ENCODE measurements around the gene MRPL51.

DNA sequence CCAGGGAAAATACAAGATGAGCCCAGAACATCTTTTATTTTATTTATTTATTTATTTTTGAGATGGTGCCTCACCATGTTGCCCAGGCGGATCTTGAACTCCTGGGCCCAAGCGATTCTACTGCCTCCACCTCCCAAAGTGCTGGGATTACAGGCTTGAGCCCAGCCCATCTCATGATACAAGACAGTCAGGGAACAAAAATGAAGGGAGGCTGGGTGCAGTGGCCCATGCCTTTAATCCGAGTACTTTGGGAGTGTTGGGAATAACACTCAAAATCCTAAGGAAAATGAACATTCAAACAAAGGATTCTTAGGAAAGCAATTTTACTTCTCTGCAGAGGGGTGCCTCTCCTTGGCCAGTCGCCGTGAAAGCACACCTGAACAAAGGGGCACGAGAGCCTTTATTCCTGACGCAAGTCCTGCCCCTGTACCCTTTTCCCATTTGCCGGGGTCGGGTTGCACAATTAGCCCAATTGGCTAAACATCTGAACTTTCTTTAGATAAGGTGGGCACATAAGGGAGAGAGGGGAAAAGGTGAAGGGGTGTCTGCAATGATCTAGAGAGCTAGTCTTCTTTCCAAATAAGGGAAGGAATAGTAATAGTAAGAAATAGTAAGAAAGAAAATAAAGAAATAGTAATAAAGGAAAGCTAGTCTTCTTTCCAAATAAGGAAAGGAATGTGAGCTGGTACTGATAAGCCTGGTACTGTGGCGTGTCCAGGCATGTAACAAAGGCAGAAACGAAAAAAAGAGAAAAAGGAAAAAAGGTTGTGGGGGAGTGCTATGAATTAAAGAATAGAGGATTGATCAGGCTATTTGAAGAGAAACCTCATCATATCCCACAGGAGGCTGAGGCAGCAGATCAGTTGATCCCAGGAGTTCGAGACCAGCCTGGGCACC, 14.3 kb upstream of the MRPL51 start:
- TF ChIP-seq POLR2AphosphoS5 (IDR thresholded peaks at IDR 0.05; ENCODE audit: low read depth, low read length) (no peak), ZFX (IDR thresholded peaks at IDR 0.05) (no peak), EGR1 (IDR thresholded peaks at IDR 0.05; ENCODE audit: low read depth) (no peak), POLR2A (IDR thresholded peaks at IDR 0.05; ENCODE audit: borderline replicate concordance, extremely low read depth, insufficient read depth, insufficient read length) (no peak), FOSL1 (IDR thresholded peaks at IDR 0.05; ENCODE audit: low read depth) (no peak), EZH2 (IDR thresholded peaks at IDR 0.05) (no peak), SRF (IDR thresholded peaks at IDR 0.05; ENCODE audit: low read depth) (0 out of 2 replicates have a peak, but pooled peaks have one; percentile 13), TCF7L2 (IDR thresholded peaks at IDR 0.05; ENCODE audit: borderline replicate concordance, extremely low read depth, insufficient read depth, insufficient read length) (no peak), SP1 (IDR thresholded peaks at IDR 0.05; ENCODE audit: low read depth) (no peak)
- TF ChIP-seq, protein P1, sequence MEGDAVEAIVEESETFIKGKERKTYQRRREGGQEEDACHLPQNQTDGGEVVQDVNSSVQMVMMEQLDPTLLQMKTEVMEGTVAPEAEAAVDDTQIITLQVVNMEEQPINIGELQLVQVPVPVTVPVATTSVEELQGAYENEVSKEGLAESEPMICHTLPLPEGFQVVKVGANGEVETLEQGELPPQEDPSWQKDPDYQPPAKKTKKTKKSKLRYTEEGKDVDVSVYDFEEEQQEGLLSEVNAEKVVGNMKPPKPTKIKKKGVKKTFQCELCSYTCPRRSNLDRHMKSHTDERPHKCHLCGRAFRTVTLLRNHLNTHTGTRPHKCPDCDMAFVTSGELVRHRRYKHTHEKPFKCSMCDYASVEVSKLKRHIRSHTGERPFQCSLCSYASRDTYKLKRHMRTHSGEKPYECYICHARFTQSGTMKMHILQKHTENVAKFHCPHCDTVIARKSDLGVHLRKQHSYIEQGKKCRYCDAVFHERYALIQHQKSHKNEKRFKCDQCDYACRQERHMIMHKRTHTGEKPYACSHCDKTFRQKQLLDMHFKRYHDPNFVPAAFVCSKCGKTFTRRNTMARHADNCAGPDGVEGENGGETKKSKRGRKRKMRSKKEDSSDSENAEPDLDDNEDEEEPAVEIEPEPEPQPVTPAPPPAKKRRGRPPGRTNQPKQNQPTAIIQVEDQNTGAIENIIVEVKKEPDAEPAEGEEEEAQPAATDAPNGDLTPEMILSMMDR (IDR thresholded peaks at IDR 0.05 in 2 of 3, conservative IDR thresholded peaks at IDR 0.05 in 1 of 3; ENCODE audit: borderline replicate concordance in 1 of 3, insufficient read depth in 1 of 3, low read depth in 2 of 3, low read length in 2 of 3): no peak

Measured in HCT116 (cell line).